RWPE2 (cell line): ENCODE results near the gene PDE4B.

ENCODE experiments used
- ATAC-seq: fragments of 200-7000 bp; cut with Tn5 transposase; 3 replicates; pipeline ENCODE4 v1.9.1; 2021; ENCODE audit warnings: low read depth
- DNase-seq: peaks from one replicate; pipeline ENCODE4 v3.0.0-alpha.2; 2020; ENCODE audit warnings: low spot score
- H3K27ac ChIP-seq: fragments of 450-650 bp; 2 replicates; pipeline ENCODE4 v1.5.1; 2017; ENCODE audit warnings: mild to moderate bottlenecking; ENCODE audit not compliant: poor library complexity, severe bottlenecking
- H3K27me3 ChIP-seq: fragments of 250-450 bp; sonication (Bioruptor Pico); 2 replicates; pipeline ENCODE4 v1.5.1; 2021; ENCODE audit warnings: mild to moderate bottlenecking, moderate library complexity; ENCODE audit not compliant: insufficient read depth, poor library complexity, severe bottlenecking
- H3K36me3 ChIP-seq: fragments of 250-450 bp; sonication (Bioruptor Pico); 2 replicates; pipeline ENCODE4 v1.5.1; 2020; ENCODE audit warnings: low read depth, mild to moderate bottlenecking, moderate library complexity
- H3K4me1 ChIP-seq: fragments of 250-450 bp; sonication (Bioruptor Pico); 2 replicates; pipeline ENCODE4 v1.5.1; 2021; ENCODE audit warnings: mild to moderate bottlenecking, moderate library complexity; ENCODE audit not compliant: insufficient read depth, poor library complexity, severe bottlenecking
- H3K4me3 ChIP-seq: fragments of 250-450 bp; sonication (Bioruptor Pico); 2 replicates; pipeline ENCODE4 v1.5.1; 2021; ENCODE audit warnings: mild to moderate bottlenecking, moderate library complexity; ENCODE audit not compliant: severe bottlenecking
- H3K9me3 ChIP-seq: fragments of 250-450 bp; sonication (Bioruptor Pico); 2 replicates; pipeline ENCODE4 v1.5.1; 2021; ENCODE audit warnings: mild to moderate bottlenecking, moderate library complexity; ENCODE audit not compliant: severe bottlenecking
- CTCF ChIP-seq: fragments of 450-650 bp; IDR thresholded peaks from one replicate; pipeline ENCODE4 v1.5.1; 2017; ENCODE audit warnings: mild to moderate bottlenecking, moderate library complexity; ENCODE audit not compliant: poor library complexity, severe bottlenecking

PDE4B gene

GRCh38 chr1:66208632-66209031 lies 415.9 kb downstream of the PDE4B start:
- DNase-seq = no peak
- no peak for ATAC-seq
- H3K4me1 ChIP-seq = no peaks in the 10 kb centered on the region
- H3K9me3 ChIP-seq = no peaks in the 10 kb centered on the region
- H3K27me3 ChIP-seq = no peaks in the 10 kb centered on the region
- TF ChIP-seq CTCF = no peak
- H3K4me3 ChIP-seq = no peak overlapping the region
- H3K27ac ChIP-seq = no peak overlapping the region
- H3K36me3 ChIP-seq = no peaks in the 10 kb centered on the region

- TF ChIP-seq CTCF = no peak
- Histone ChIP-seq H3K9me3 (no peaks in the 10 kb centered on the region), H3K27me3 (no peaks in the 10 kb centered on the region), H3K4me1 (no peaks in the 10 kb centered on the region), H3K36me3 (no peaks in the 10 kb centered on the region), H3K4me3 (no peak overlapping the region), H3K27ac (no peak overlapping the region)
- DNase-seq = no peak
- ATAC-seq = no peak
Observed at GRCh38 chr1:66210635-66211244, 418.0 kb downstream of the PDE4B start.

GRCh38 chr1:66211521-66211920 lies 418.8 kb downstream of the PDE4B start:
- DNase-seq (no peak), ATAC-seq (no peak)
- no peaks in the 10 kb centered on the region for H3K36me3 ChIP-seq
- H3K4me3 ChIP-seq = no peak overlapping the region
- H3K27ac ChIP-seq = no peak overlapping the region
- no peak for TF ChIP-seq CTCF
- H3K27me3 ChIP-seq = no peaks in the 10 kb centered on the region
- no peaks in the 10 kb centered on the region for H3K9me3 ChIP-seq
- no peaks in the 10 kb centered on the region for H3K4me1 ChIP-seq

GRCh38 chr1:66213491-66213890 lies 420.8 kb downstream of the PDE4B start:
- TF ChIP-seq CTCF = no peak
- Histone ChIP-seq H3K4me1 (no peaks in the 10 kb centered on the region), H3K36me3 (no peaks in the 10 kb centered on the region), H3K4me3 (no peak overlapping the region), H3K9me3 (no peaks in the 10 kb centered on the region), H3K27ac (no peak overlapping the region), H3K27me3 (no peaks in the 10 kb centered on the region)
- DNase-seq (no peak), ATAC-seq (no peak)

- H3K36me3 ChIP-seq = no peaks in the 10 kb centered on the region
- no peak overlapping the region for H3K4me3 ChIP-seq
- no peak overlapping the region for H3K27ac ChIP-seq
- DNase-seq (no peak), ATAC-seq (no peak)
- no peaks in the 10 kb centered on the region for H3K9me3 ChIP-seq
- no peaks in the 10 kb centered on the region for H3K27me3 ChIP-seq
- no peaks in the 10 kb centered on the region for H3K4me1 ChIP-seq
- no peak for TF ChIP-seq CTCF
Observed at GRCh38 chr1:66214901-66215300, 422.2 kb downstream of the PDE4B start.
